Measurements from ENCODE around the gene DIS3L. TPM values are rescaled to one million over a fixed set of nuclear protein-coding genes. Genes with fewer than 3 reads are reported as not detected.

The DIS3L gene
- total and polyA plus RNA-seq, 2 of the 4 experiments (the other 2 are of a cell fraction) = 5.1 to 14.5 TPM

- in situ Hi-C loops (cut with MboI; ENCODE audit: low sequenced_read_pairs) = loop anchor here (25.0 kb wide), 1 partner anchor 678 kb away; the partner anchor contains the start of genes INTS14 and SLC24A1
- Histone ChIP-seq H3K36me3 (ENCODE audit: control insufficient read depth, insufficient read depth, low read length) (no peaks in the 10 kb centered on the region), H3K18ac (ENCODE audit: low read depth, low read length) (no peak overlapping the region), H3K4me3 (ENCODE audit: insufficient read depth, low read depth, low read length) (no peak overlapping the region), H3K4me2 (ENCODE audit: low read depth, low read length) (no peak overlapping the region), H3K56ac (ENCODE audit: extremely low read depth, insufficient read depth, low read length) (no peak overlapping the region), H3K4ac (ENCODE audit: low read depth, low read length) (no peak overlapping the region), H4K8ac (ENCODE audit: low read depth in 2 of 2, low read length in 2 of 2) (no peak overlapping the region), H3K9me3 (ENCODE audit: control insufficient read depth, insufficient read depth, low read length) (no peaks in the 10 kb centered on the region), H2BK15ac (ENCODE audit: low read depth, low read length) (no peak overlapping the region), H3K9me1 (ENCODE audit: insufficient read depth, low read length) (peaks cover 3% of the 10 kb centered on the region; the same call in 1 of the 2 replicates), H3K23ac (ENCODE audit: low read depth, low read length) (no peak overlapping the region), H4K5ac (ENCODE audit: low read depth, low read length) (no peak overlapping the region), H2BK20ac (ENCODE audit: low read depth, low read length) (no peak overlapping the region), H2AFZ (replicated peaks; ENCODE audit: low read length, poor library complexity) (no peak overlapping the region), H3K27me3 (ENCODE audit: control insufficient read depth, insufficient read depth, low read length) (no peaks in the 10 kb centered on the region; the same call in 1 of the 2 replicates), H2BK5ac (ENCODE audit: low read depth, low read length, poor library complexity, severe bottlenecking) (no peak overlapping the region), H2BK120ac (ENCODE audit: low read depth, low read length) (no peak overlapping the region), H2AK5ac (ENCODE audit: low read depth, low read length) (no peak overlapping the region), H3K79me1 (ENCODE audit: low read depth in 1 of 2, low read length in 2 of 2) (peaks cover 0 to 13% of the 10 kb centered on the region in 2 experiments; a peak in 1 of 4 replicates), H4K20me1 (ENCODE audit: insufficient read depth, low read length) (no peaks in the 10 kb centered on the region), H3K4me1 (ENCODE audit: control insufficient read depth, insufficient read depth, low read length) (peaks cover 14% of the 10 kb centered on the region), H2AK9ac (replicated peaks; ENCODE audit: low read depth, low read length, poor library complexity) (no peak overlapping the region), H3K14ac (replicated peaks; ENCODE audit: low read depth, low read length) (no peak overlapping the region), H3K27ac (ENCODE audit: insufficient read depth, low read length) (no peak overlapping the region), H4K91ac (ENCODE audit: insufficient read depth, low read depth, low read length) (no peak overlapping the region), H3K9ac (ENCODE audit: low read depth, low read length) (no peak overlapping the region)
- dilution Hi-C loops (cut with HindIII; ENCODE audit: low sequenced_read_pairs, unreplicated experiment) = no loop called here
- DNase-seq = no peak
- POLR2A ChIA-PET (ENCODE audit: unreplicated experiment) = no interaction called here
- intact Hi-C loops (cut with micrococcal nuclease) = no loop called here
- 100% methylated on average over 1 of the region's 3 CpGs; no CpG with 5 or more reads in 1 of the 2 experiments for WGBS, 2 experiments (ENCODE audit: extremely low coverage in 2 of 2, insufficient read length in 1 of 2)
- CTCF ChIA-PET = no interaction called here
- BruUV-seq (replicated peaks) = no TSS peak
- no peak for TF ChIP-seq ELK1 (IDR thresholded peaks at IDR 0.05; ENCODE audit: borderline replicate concordance, low read depth, low read length)
- TF ChIP-seq CTCF (conservative IDR thresholded peaks at IDR 0.05; ENCODE audit: low read depth, low read length) = no peak
- no peak for TF ChIP-seq RAD21 (IDR thresholded peaks at IDR 0.05; ENCODE audit: low read length)
- no peak for TF ChIP-seq RFX5 (IDR thresholded peaks at IDR 0.05; ENCODE audit: low read depth, low read length)
- no peak for TF ChIP-seq CHD1 (IDR thresholded peaks at IDR 0.05; ENCODE audit: low read depth, low read length)
- no peak for TF ChIP-seq SMC3 (IDR thresholded peaks at IDR 0.05; ENCODE audit: low read depth, low read length)
- TF ChIP-seq RCOR1 (IDR thresholded peaks at IDR 0.05; ENCODE audit: insufficient replicate concordance, low read length) = no peak
- no peak for TF ChIP-seq POLR2A (IDR thresholded peaks at IDR 0.05; ENCODE audit: low read depth, low read length)
- no peak for TF ChIP-seq BHLHE40 (IDR thresholded peaks at IDR 0.05; ENCODE audit: low read depth, low read length)
- TF ChIP-seq MAZ (IDR thresholded peaks at IDR 0.05; ENCODE audit: borderline replicate concordance, low read depth, low read length) = no peak
- no peak for TF ChIP-seq CEBPB (IDR thresholded peaks at IDR 0.05; ENCODE audit: low read depth, low read length)
- TF ChIP-seq NFE2L2 (IDR thresholded peaks at IDR 0.05; ENCODE audit: low read depth, low read length) = no peak
- no peak for TF ChIP-seq FOS (IDR thresholded peaks at IDR 0.05; ENCODE audit: low read depth, low read length)
- no peak for TF ChIP-seq MAFK (IDR thresholded peaks at IDR 0.05; ENCODE audit: low read depth, low read length)
- TF ChIP-seq USF2 (IDR thresholded peaks at IDR 0.05; ENCODE audit: low read depth, low read length) = no peak
- TF ChIP-seq MXI1 (IDR thresholded peaks at IDR 0.05; ENCODE audit: borderline replicate concordance, low read depth, low read length) = no peak
- no peak for ATAC-seq (ENCODE audit: low read depth)
Measured at GRCh38 chr15:66290007-66290406, 3.4 kb upstream of the DIS3L start.

Data from IMR-90 (cell line).